Stimulated activated CD4-positive, alpha-beta T cell treated with anti-CD3 and anti-CD28 coated beads, TNF-alpha, amount 100 ng/mL, for 4 hours (primary cell): ENCODE measurements around the gene SPPL2C.
"Not testable (repeated sequence)": the region's sequence is repeated elsewhere in the genome, so short reads cannot be mapped to it uniquely, and the experiment has no call there.

Experiments used
- DNase-seq, 3 experiments: peaks; one replicate each; pipeline ENCODE4 v3.0.0-alpha.2; 2020; ENCODE audit warnings: low read depth in 3 of 3

Gene SPPL2C

DNA sequence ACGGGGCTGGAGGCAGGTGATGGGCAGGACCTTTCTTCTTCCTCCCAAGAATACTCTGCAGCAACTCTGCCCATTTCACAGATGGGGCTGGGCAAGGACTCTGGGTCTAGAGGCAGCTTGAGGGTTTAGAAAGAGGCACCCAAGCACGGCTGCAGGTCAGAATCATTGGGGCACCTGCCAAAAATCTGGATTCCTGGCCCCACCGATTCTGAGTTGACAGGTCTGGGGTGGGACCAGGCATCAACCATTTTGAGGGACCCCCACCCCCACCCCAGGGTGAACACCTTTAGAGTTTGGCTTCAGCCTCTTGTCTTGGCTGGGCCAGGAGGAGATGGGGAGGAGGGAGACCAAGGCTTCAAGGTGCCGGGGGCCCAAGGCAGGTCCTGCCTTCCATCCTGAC lies 5.3 kb downstream of the SPPL2C start:
- no peak for DNase-seq

DNA sequence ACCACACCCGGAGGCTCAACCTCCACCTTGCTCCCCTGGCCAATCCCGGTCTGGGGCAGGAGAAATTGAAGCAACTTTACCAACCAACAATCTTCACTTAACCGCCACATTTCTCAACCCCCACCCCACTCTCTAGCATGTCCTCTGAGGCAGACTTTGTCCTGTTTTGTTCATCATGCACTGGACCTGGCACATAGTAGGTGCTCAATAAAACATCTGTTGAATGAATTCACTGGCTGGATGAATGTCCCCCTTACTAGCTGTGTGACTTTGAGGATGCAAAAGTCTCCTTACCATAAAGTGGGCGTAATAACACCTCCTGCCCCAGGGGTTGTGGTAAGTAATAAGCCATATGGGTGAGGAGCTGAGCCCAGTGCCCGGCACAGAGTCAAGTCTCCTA lies 5.8 kb downstream of the SPPL2C start:
- DNase-seq = no peak

DNA sequence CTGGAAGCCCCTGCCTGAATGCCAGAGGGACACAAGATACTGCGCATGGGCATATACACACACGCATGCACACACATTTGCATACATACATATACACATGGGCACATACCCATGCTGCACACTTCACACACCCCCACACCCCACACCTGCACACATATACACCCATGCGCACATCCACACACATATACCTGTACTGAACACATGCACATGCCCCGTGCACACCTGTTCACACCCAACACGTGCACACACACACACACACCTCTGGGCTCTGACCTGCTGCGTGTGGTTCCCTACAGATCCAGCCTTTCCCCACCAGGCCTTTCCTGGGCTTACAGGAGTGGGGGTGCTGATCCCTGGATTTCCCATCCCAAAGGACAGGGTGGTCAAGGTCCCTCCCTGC lies 6.3 kb downstream of the SPPL2C start:
- no peak for DNase-seq

DNA sequence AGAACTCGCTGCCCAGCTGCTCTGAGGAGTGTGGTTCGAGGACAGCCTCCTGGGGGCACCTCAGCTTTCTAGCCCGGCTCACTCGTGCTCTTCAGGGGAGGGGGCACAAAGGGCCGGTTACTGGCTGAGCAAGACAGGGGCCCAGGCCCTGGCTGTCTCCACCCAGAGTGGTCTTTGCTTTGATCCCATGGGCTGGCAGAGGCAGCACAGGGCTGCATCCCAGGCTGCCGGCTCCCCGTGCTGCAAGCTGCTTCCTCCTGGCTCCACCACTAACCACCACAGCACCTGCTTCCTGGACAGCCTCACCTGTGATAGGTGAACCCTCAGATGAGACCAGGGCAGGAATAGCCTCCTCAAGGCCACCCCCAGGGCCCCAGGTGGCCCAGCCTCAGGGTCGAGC lies 6.8 kb downstream of the SPPL2C start:
- DNase-seq = no peak

DNA sequence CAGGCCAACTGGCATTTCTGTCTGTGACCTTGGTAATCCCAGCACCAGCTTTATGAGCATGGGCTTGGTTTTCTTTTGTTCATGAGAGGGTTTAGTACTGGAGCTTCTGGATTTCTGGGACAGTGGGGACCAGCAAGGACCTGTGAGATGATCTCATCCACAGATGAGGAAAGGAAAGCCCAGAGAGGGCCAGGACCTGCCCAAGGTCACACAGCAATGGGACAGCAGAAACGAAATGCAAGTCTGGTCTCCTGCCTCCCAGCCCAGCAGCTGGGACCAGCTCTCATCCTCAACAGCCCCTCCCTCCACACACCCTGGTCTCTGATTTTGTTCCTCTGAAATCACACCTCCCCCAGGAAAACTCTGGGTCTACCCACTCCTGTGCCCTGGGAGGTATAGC lies 7.2 kb downstream of the SPPL2C start:
- DNase-seq = no peak

DNA sequence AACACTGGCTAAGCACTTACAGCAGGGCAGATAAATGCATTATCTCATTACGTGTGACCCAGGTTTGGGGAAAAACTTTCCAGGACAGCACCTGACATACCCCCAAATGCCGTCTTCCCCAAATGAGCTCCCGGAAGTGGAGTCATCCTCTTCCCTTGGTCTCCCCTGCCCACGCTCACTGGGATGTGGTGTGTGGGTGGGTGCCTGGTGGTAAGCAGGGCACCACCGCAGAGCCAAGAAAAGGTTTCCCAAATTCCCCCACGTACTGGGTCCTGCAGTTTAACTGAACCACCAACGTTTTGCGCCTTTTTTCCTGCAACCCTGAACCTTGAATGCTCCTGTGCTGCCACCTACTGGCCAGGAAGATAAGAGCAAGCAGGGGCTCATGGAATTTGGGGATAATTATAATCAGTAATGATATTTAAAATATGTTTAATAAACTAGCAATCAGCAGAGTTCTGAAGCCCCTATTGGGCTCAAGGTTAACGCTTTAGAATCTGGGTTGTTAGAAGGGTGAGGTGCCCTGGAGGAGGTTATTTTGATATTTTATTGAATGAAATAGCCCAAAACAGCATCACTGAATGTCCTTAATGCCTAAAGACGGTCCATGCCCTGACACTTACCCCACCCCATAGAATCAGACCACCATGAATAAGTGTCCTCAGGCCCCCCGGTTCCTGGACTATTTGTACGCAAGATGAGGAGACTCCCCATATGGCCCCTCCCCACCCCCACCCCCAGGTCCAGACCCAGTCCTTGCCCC lies 8.0 kb downstream of the SPPL2C start:
- peak; percentile 24 to 35 (median 35) for DNase-seq

DNA sequence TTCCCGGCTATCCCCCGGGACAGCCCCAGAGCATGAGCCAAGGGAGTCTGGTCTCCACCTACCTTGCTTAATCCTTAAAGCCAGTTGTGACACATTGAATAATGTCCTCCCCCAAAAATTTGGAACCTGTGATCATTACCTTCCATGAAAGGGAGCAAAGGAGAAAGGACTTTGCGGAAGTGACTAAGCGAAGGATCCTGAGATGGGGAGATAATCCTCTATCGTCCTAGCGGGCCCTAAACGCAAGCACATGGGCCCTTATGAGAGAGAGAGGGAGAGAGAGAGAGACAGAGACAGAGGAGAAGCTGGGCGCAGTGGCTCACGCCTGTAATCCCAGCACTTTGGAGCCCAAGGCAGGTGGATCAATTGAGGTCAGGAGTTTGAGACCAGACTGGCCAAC lies 9.5 kb downstream of the SPPL2C start:
- DNase-seq = no peak

DNA sequence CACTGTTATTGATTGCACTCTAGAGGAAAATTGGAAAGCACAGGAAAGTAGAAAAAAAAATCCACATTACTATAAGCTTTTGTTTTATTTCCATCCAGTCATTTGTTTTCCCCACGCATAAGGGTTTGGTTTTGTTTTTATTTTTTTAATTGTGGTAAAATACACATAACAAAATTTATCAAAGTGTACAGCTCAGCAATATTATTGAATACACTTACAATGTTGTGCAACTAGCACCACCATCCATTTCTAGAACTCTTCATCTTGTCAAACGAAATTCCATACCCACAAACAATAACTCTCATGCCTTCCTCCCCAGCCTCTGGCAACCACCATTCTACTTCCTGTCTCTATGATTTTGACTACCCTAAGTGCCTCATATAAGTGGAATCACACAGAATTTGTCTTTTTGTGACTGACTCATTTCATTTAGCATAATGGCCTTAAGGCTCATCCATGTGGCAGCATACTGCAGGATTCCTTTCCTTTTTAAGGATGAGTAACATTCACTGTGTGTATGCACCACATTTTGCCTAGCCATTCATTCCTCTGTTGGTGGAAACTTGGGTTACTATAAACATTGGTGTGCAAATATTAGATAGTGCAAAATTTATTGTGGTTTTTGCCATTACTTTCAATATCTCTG lies 11.1 kb downstream of the SPPL2C start:
- no peak for DNase-seq

DNA sequence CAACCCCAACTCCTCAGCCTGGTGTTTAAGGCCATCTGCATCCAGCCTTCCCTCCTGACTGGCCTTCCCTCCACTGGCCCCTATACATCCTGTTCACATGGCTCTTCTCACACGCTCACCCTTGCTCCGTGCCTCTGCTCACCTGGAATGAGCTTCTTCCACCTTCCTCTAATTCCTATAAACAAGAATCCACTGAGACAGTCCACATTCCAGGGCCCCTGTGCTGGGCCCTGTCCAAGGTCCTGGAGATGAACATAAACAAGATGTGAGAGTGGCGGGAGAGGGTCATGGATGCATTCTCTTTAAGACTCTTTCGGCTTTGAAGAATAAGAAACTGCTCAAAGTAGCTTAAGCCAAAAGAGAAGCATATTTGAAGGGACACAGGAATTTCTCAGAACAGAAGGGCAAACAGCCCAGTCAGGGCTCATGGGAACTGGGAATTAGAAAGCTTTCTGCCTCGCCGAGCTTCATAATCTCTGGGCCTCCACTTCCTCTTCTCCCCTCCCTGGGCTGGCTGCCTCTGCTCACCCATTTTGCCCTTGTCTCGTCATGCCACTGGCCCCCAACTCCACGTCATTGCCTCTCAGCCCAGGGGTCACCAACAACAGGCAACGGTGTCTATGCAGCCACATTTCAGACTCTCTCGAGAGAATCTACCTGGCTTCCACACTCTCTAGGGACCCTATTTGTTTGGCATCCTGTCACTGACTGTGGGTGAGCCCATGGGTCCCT lies 13.5 kb downstream of the SPPL2C start:
- no peak for DNase-seq

DNA sequence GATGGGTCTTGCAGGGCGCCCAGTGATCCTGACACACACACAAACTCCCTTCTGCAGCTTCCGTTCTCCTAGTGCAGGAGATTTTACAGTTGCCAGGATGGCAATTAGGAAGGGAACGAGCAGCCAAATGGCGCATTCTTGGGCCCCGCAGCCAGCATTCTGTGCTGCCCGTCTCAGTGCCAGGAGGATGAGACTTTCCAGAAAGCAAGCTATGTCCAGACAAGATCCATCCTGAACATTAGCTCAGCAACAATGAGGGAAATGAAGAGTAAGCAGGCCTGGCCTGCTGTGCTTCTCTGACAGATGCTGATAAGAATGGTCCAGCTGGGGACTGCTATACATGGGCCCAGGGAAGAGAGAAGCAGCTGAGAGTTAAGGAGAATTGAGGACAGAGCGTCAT lies 16.5 kb downstream of the SPPL2C start:
- no peak for DNase-seq

DNA sequence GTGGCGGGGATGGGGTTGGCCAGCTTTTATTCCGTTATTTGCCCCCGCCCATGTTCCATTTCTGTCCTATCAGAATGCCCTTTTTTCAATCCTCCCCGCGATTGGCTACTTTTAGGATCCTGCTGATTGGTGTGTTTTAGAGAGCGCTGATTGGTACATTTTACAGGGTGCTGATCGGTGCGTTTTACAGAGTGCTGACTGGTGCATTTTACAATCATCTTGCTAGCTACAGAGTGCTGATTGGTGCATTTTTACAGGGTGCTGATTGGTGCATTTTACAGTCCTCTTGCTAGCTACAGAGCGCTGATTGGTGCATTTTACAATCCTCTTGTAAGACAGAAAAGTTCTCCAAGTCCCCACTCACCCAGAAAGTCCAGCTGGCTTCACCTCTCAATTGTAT lies 17.4 kb downstream of the SPPL2C start:
- DNase-seq = not testable (repeated sequence)

DNA sequence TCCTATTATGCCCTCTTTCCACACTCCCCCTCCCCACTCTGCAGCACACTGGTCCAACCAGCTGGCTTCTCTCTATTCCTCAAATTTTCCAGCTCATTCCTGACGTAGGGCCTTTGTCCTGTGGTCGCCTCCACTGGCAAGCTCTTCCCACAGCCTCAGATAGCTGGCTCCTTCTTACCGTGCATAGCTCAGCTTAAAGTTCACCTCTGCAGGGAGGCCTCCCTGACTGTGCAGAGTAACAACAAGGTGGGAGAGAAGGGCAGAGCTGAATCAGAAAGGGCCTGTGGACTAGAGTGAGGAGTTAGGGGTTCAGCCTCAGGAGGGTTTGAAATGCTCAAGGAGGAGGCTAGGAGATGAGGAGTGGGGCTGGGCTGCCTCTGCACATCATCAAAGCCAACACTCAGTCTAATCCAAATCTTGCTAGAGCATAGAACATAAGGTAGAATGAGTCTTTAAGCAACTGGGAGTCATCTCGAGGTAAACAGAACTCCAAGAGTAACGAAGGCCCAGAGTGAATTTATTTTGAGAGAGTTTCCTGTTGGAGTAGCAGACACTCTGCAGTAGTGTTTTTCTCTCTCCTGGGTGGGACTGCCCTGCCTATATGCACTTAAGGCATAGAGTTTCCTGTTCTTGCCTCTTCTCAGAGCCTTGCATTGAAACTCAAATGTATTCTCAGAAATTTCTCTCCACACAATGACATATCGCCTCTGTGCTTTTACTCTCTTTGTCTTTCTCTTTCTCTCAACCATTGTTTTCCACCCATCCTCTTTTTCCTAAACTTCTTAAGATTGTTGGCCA lies 19.4 kb downstream of the SPPL2C start:
- DNase-seq = no peak

DNA sequence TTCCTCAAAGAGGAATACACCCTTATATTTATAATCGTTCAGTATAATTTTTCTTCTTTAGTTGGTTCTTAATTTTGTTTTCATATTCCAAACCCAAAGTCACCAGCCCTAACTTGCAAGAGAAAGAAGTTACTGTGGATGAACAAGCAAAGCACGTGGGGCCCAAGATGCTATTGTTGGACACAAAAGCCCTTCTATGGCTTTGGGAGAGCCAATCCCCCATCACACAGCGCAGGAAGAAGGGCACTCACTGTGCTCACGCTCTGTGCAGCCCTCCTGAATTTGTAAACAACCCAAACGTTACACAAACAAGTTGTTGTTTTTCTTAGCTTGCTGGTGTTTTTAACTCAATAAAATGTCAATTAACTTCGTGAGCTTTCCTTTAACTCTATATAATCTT lies 22.5 kb downstream of the SPPL2C start:
- DNase-seq = no peak

DNA sequence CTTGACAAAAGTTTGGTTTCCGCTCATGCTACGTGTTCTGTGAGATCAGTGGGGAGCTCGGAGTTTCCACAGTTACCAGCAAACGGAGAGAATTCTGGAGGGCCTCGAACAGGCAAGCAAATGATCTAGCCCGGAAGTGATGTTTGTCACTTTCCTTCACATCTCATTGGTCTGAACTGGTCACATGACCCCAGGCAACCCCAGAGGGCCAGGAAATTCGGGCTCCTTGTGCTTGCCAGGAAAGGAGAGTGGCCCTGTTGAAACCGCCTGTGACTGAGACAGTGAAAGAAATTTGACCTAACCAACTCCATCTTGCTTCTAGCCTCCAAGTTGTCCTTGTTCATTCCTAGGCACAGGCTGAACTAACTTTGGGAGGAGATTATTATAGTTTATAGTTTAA lies 23.0 kb downstream of the SPPL2C start:
- DNase-seq = no peak

DNA sequence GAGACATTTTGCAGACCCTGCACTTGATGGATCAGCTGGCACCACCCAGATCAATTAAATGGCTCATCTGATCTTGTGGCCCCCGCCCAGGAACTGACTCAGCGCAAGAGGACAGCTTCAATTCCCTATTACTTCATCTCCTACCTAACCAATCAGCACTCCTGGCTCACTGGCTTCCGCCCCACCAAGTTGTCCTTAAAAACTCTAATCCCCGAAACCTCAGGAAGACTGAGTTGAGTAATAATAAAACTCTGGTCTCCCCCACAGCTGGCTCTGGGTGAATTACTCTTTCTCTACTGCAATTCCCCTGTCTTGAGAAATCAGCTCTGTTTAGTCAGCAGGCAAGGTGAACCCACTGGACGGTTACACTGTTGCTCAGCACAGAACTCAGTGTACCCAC lies 23.6 kb downstream of the SPPL2C start:
- DNase-seq = no peak

DNA sequence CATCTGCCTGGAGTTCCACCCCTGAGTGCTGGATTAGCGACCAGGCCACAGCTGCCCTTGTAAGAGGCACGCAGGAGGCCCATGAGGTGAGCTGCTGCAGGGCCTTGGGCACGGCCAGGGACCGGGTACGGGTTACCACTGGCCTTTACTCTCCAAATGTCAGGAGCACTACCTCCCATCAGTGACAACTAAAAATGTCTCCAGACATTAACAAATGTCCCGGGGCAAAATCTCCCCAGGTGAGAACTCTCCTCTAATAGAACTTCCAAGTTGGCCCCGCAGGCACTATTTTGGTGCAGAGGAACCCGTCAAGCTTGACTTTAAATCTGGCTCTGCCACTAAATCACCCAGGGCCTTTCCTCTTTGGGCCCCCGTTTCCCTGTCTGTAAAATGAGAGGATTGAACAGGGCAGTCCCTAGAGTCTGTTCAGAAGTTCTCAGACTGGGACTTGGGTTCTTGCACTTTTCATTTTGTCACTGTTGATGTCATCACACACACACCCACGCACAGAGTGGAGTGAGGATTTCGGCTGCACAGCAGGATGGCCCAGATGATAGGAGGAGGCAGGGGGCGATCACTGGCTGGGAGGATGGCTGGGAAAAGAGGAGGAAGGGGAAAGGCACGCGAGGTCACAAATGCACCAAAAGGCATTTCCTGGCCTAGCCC lies 25.1 kb downstream of the SPPL2C start:
- no peak for DNase-seq

DNA sequence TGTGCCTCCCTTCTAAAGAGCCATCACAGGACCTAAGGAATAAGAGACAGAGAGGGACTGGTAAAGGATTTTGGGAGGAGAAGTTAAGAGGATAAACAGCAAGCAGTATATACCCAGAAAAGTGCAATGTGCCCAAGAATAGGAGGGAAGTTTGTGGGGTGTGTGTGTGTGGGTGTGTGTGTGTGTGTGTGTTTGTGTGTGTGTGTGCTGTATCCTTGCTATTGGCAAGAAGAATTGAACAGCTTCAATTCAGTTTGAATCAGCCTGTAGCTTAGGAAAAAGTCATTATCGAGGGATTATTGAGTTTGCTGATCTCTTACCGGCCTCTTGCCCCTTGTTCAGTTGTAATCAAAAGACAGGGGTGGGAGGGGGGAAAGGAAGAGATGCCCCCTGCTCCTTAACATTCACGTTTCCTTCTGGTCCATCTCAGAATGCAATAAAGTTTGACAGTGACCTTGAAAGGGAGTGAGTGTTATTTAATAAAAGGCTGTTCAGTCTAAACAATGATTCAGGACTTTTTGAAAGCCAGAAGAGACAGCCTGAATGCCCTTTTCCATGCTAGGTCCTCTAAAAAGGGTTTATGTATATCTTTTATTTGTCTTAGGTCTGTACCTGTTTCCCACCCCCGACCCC lies 25.8 kb downstream of the SPPL2C start:
- no peak for DNase-seq

DNA sequence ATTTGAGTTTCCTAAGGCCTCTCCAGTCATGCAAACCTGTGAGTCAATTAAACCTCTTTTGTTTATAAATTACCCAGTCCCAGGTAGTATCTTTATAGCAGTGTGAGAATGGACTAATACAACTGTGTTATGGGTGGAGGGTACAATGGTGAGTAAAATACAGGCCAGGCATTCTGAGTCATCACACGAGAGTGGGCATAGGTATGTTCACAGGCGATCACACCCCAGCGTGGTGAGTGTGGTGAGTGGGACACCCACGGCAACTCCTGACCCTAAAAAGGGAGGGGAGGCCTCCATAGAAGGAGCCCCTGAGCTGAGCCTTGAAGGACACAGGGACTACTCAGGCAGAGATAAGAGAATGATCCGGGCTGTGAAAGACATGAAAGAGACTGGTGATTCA lies 27.0 kb downstream of the SPPL2C start:
- DNase-seq = no peak

DNA sequence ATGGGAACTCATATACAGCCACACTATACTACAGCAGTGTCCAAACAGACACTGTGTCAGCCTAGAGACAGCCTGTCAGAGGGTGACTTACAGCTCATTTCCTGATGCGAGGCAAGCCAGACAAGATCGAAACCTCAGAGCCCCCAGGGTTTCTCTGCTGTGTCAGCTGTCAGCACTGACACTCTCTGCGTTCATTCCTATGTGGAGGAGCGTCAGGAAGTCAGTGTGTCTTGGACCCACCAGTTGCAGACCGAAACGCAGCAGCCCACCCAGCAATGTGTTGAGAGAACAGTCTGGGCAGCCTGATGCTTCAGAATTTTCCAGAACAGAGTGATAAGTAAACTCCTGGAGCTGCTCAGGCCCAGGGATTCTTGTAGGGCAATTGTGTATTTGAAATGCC lies 29.0 kb downstream of the SPPL2C start:
- no peak for DNase-seq

DNA sequence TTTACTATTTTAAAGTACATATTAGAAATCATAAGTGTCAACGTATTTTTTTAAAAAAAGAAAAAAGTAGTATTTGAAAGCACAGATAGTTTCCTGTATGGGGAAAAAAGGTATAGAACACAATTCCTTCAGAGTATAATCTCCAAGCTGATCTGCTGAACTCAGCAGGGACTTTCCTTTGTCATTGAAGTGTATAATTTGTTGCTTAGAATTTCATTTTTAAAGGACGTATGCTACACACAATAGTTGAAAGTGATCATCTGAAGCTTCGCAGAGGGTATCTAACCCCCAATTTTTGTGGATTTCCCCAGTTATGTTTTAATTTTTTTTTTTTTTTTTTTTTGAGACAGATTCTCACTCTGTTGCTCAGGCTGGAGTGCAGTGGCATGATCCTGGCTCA lies 29.5 kb downstream of the SPPL2C start:
- DNase-seq = no peak

DNA sequence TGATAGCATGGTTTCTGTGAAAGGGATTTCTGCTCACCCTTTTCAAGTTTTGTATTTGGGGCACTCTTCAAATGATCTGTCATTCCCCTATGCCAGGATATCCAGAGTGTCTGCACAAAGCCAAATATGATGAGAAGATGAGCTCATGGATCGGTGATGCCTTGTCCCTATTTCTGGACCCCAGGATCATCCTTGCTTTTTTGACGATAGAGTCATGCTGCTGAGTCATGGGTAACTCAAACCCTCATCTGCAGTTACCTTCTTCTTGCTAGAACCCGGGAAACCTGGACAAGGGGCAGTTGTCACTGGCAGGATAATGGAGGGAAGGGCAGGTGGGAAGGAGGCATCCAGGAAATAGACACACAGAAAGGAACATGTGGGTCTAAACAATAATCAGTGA lies 31.9 kb downstream of the SPPL2C start:
- no peak for DNase-seq
